HG03175 (cell line): ENCODE results near the gene KLF13.
"Not testable (repeated sequence)": the region's sequence is repeated elsewhere in the genome, so short reads cannot be mapped to it uniquely, and the experiment has no call there.

Source experiments
- ATAC-seq: cut with Tn5 transposase; IDR thresholded peaks from one replicate; pipeline ENCODE4 v1.9.1; 2021; ENCODE audit warnings: mild to moderate bottlenecking, moderate library complexity; ENCODE audit not compliant: unreplicated experiment

The KLF13 gene

DNA sequence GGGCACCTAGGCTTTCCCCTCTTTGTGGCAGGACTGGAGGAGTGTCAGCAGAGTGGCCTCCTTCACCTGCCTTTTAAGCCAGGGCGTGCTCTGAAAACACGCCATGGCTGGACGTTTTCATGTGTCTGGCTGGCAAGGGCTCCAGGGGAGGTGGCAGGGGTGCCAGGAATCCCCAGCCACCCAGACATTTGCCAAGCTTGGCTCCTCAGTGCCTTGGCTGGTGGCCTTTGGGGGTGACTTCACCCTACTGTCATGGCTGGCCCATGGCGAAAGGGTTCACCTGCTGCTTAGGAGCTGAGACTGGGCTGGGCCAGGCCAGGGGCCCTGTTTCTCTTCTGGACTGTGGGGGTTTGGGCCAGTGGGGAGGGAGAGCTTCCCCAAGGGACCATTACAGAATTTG is 17.6 kb downstream of the KLF13 start:
- ATAC-seq: no peak

DNA sequence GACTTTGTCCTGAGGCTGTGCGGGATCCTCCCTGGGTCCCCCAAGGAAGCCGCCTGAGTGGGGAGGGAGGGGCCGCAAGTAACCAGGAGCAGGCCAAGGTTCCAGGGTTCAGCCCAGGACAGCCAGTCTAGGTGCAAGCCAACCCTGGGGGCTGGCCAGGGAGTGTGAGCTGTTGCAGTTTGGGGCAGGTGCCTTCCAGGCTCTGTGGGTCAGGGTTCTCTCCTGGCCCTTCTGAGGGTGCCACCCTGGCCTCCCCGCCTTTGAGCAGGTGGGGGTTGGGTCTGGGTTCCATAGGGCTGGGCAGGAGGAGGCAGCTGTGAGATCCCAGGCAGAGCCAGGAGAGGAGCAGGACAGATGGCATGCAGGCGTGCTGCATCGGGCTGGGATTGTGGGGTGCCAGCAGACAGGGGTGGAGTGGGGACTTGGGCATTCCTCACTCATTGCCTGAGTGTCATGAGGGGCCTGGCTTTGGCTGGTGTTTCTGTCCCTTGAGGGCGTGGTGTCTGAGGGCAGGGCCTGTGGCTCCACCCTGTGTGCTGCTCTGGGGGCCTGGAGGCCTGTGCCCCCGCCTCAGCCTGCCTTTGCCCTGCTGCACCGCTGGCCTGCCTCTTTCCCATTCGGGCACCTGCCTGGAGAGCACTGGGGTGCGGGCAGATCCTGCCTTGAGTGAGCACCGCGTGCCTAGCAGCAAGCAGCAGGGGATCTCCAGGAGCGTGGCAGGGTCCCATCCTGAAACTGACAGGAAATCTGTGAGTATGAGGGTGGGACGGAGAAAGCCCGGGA is 18.4 kb downstream of the KLF13 start:
- peak; percentile 32 for ATAC-seq

DNA sequence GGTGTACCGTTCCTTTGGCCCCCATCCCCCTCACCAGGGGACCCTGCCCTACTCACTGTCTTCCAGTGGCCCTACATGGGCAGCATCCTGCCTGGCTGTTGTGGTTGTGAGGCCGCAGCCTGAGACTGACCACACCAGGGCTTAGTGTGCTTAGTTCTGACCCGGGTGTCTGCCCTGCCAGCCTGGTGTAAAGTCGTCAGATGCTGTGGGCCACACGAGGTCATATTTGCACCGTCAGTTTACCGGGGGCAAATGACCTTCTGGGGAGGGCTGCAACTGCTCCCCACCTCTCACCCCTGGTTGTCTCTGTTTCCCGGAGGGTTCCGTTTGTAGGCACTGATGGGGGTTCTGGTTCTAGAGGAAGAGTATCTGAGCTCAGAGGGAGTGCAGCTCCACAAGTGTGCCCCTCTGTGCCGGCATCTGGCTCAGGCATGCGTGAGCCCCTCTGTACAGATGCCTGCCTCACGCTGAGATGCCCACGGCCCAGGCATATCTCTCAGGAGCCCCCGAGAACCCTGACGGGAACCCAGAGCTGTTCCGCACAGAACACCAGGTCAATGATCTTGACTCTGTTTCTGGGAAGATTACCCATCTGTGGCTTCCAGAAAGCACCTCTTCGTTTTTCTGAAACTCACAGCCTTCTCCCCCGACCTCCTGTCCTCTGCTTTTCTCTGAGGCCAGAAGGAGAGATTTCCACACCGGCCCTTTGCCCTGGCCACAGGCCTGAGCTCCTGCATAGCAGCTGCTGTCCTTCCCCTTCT is 19.2 kb downstream of the KLF13 start:
- peak; percentile 45 for ATAC-seq

DNA sequence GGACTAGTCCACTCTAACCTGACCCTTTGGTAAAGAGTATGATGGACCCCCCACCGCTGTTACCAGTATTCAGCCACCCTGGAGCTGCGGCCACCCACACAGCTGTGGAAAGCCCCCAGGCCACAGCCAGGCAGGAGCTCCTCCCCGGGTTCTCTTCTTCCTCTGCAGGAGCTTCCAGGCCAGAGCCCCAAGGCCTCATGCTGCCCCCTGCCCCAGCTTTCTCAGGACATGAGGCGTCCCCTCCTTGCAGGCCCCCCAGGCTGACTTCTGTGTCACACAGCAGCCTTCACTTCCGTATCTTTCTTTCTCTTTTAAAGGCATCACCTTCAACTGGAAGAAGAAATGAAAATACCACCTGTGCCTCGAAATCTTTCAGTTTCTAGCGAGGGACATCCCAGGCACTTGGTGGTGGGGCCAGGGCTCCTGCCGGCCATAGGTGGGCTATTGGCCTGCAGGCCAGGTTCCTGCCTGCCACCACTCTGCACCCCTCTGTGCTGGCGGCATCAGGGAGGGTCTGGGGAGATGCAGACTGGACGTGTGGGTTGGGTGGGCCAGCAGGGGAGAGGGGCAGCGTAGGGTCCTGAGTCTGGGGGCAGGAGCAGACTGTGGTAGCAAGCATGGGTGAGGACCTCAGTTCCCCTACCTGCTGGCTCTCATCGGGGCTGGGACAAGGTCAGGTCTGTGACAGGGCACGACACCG is 19.9 kb downstream of the KLF13 start:
- ATAC-seq: peak; percentile 54

DNA sequence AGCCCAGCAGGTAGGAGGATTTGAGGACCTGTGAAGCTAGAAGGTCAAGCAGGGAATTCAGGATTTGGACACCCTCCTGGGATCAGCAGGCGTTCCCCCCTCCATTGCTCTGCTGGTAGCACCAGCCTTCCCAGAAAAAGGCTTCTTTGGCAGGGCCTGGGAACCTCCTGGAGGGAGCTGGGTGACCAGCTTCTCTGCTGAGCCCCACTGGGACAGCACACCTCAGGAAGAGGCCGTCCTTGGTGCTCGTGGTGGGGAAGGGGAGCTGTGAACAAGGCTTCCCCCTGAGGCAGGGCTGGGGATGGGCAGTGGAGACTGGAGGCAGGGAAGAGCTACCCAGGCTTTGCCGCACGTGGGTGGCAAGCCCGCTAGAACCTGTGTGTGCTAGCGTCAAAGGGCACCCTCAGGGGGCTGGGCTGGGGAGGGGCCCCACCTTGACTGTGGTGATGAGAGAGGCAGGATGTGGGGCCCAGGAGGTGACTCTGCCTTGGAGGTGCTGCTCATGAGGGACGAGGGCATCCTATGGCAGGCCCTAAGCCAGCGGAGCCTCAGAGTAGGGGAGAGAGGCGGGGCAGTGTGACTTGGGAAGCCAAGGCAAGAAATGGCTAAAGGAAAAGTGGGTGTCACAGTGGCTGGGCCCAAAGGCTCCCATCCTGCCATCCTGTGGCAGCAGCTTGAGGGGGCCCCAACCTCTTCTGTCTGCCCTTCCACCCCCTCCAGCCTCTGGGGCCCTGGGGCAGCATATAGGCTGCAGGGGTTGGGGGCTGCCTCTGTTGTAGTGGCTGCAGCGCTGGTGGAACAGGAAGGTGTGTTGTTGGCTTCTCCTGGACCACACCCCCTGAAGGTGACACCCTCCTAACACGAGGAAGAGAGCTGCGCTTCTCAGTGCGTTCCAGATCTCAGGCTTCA is 20.7 kb downstream of the KLF13 start:
- ATAC-seq: no peak

DNA sequence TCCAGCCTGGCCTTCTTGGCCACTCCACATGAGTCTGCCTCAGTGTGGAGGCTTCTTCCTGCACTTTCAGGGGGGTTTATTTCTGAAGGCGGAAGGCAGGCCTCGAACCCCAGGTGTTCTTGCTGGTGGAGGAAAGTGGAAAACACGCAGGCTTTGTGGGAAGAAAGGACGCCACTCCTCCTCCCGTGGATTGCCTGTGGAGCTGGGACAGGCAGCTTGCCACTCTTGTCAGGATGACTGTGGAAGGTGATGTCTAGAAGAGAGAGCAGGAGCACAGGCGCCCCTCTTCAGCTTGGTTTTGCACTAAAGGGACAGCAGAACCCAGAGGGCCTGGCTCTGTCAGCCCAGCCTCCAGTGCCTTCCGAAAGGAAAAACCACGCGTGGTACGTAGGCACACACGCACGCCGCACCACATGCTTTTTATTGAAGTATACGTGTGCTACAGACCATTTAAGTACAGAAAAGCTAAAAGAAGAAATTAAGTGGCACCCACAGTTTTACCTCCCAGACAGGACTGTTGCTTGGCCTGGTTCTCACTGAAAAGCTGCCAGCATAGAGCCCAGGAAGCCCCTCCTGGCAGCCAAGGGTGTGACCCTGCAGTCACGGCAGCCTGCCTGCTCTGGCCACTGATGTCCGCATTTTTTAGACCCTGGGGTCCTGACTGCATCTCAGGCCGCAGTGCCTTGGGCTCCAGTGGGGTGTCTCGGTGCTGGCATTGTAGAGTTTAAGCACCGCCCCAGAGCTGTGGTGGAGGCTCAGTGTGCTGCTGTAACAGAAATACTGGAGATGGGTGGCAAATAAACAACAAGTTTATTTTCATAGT is 21.6 kb downstream of the KLF13 start:
- ATAC-seq: no peak

DNA sequence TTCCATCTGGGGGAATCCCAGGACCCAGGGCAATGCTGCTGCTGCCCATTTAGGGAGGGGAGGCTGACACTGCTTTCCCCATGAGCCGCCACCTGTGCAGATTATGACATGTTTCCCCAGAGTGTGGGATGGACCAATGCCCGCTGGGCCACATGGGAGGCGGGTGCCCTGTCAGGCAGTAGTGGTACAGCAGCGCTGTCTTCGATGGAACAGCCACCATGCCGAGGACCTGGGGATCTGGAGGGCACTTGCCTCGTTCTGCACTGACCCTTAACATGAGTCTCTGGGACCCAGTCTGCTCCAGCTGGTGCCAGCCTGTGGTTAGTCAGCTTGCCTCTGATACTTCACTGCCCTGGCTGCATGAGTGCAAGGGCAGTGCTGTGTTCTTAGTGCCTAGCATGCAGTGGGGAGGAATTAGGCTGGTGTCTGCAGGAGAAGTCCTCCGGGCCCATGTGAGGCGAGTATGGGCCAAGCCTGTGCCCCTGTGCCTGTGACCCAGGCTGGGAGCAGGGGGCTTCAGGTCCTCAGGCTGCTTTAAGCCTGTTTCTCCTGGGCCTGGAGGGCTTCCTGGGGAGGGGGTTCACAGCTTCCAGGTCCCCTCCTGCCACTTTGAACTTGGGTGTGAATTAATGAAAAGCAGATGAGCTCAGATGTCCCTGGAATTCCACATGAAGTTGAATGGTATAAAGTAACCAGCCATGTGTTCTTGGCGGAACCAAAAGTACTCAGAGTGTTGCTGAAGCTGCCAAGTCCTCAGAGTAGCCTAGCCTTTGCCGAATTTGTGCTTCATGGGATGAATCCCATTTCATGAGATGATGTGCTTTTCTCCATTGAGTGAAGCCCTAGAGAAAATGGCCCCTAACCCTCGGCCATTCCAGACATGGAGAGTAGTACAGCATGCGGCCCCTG is 22.9 kb downstream of the KLF13 start:
- ATAC-seq: no peak

DNA sequence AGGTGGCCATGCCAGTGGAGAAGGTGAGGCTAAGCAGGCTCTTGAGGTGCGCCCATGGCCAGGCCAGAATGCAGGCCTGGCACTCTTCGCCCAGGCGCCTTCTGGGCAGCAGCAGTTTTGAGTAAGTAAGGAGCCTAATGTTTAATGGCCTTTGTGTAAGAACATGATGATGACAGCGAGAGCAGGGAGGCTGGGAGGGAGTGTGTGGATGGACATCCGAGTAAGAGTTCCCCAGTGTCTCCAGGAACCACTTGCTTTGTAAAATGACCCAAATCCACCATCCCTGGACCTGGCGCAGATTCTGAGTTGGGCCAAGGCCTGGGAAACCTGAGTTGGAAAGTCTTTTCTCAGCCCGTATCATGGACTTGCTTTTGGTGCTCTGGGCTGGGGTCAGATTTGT is 24.1 kb downstream of the KLF13 start:
- ATAC-seq: no peak

DNA sequence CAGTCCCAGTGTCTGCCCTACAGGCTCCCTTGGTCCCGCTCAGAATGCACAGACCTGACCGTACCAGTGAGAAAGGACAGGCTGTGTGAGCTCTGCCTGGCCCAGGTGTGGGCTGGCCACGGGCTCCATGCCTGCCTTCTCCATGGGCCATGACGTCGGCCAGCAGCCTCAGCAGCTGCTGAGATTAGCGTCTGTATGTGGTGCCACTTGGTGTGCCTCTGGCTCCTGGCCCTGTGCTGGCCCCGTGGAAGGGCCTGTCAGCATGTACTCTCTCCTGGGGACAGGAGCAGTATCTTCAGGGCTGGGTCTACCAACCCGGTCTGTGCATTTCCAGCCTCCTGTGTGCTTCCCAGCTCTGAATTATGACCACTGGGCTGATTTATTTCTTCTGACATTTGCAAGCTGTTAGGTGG is 25.7 kb downstream of the KLF13 start:
- no peak for ATAC-seq

DNA sequence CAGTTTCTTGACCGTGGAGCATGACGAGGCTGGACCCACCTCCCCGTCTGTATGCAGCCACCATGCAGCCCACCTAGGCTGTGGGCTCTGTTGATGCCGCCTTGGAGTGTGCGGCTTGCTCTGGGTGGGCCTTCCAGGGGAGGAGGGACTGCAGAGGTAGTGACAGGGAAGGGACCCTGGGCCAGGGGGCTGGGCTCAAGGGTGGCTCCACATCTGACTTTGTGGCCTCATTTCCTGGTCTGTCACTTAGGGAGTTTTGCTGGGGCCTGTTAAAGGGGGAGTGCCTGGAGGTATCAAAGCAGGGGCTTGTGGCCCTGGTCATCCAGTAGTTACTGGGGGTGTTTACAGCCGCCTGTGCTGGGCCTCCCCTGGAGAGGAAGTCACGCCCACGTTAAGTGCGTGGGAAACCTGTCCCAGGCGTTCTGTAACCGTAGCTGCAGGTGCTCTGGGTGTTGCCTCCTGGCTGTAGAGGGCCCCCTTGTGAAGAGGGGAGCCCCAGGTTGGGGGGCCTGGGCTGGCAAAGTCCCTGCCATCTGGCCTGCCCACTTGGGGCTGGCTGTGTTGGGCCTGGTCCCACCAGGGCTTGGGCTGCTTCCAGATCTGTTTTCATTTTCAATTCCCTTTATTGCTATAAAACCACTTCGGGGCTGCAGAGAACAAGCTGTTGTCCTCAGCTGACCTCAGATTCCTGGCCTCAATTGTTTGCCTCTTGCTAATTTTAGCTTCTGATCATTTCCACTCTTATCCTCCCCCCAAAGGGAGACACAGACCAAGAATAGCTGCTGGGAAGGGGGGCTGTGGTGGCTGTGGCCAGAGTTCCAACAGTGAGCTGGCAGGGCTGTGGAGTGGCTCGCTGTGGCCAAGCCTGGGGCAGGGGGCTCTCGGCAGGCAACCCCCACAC is 26.5 kb downstream of the KLF13 start:
- ATAC-seq: peak; percentile 66

DNA sequence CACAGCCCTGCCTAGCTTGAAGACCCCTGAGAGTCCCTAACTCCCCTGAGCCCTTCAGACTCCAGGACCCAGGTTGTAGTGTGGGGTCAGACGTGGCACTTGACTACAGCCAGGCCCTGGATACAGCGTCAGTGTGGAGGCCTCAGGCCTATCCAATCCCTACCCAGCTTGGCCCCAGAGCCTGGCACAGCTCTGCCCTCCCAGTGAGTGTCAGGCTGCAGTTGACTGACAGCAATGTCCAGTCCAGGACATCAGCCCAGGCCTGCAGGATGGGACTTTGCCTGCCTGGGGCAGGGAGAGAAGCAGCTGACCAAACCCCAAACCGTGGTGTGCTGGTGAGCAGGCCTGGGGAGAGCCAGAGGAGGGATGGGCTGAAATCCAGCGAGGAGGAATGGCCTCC is 27.3 kb downstream of the KLF13 start:
- no peak for ATAC-seq

DNA sequence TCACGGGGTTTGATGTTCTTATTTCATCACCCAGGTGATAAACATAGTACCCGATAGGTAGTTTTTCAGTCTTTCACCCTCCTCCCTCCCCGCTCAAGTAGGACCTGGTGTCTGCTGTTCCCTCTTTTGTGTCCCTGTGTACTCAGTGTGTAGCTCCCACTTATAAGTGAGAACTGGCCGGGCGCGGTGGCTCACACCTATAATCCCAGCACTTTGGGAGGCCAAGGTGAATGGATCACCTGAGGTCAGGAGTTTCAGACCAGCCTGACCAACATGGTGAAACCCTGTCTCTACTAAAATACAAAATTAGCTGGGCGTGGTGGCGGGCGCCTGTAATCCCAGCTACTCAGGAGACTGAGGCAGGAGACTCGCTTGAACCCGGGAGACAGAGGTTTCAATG is 29.5 kb downstream of the KLF13 start:
- ATAC-seq: not testable (repeated sequence)

DNA sequence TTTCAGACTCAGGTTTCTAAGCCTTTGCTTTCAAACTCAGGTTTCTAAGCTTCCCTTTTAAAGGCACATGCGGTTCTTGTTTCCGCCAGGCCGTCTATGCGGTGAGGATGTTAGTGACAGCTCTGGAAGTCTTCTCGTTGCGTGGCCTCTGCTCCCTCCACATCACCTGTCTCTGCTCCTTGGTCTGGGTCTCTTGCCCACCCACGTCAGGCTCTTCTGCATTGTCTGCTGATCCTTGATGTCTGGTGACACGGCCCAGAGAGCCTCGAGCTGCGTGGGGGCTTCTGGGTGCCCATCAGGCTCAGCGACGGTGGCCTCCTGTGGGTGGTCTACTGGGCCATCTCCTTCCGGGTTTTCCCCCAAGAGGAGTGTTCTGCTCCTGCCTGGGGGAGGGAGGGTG is 30.5 kb downstream of the KLF13 start:
- ATAC-seq: no peak

DNA sequence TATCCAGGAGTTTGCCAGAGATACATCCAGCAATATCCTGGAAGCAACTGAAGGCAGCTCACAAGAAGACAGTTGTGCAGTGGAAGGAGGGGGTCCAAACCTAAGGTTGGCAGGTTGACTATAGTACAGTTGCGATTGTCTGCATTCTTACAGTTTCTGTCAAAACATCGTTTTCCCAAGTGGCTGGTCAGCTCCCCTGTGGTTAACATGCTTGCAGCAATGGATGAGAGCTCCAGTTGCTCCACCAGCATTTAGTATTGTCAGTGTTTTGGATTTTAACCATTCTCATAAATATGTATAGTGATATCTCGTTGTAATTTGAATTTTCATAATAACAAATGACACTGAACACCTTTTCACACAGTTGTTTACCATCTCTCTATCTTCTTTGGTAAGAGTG is 31.5 kb downstream of the KLF13 start:
- no peak for ATAC-seq

DNA sequence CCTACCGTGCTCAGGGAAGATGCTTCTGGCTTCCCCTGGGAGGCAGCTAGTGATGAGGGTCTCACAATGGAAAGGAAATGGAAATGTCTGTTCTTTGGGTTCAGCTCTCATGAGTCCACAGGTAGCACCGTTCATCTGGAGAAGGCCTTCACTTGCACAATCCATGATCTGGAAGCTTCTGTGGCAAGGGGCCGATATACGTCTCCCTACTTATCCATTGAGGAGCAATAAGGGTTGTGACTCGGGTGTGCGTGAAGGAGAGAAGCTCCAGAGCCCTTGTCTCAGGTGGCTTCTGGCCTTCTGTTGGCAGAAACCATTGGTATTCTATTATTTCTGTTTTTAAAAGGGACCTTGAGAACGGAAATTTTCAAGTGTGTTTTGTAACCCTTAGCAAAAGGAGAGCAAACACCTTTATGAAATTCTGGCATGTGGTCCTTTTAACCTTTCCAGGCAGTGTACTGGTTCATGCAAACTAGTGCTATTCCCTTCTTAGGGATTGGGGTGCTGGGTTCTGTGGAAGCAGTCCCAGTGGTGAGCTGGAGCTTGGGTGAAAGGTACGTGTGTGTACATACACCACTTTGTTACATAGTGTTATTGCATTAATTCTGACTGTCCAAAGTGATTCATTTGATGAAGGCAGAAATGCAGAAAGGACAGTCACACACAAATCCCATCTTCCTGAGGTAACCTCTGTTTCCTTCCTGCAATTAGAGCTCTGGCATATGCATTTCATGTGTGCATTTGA is 32.5 kb downstream of the KLF13 start:
- ATAC-seq: no peak

DNA sequence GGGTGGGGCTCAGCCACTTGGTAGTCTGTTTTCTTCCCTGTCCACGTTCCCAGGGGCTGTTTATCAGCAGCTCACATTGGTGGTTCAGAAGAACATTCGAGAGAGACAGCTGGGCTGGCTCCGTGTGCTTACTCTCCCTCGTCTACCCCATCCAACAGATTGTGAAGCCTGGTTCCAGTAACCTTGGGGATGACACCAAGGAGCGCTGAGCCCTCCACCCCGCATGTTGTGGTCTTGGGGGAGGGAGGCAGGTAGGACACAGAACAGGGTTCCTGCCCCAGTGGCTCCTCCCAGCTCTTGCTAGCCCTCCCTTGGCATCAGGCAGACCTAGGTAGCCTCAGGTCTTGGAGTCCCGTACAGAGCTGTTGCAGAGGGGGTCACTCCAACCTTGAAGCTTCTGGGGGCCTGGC is 33.1 kb downstream of the KLF13 start:
- ATAC-seq: no peak

DNA sequence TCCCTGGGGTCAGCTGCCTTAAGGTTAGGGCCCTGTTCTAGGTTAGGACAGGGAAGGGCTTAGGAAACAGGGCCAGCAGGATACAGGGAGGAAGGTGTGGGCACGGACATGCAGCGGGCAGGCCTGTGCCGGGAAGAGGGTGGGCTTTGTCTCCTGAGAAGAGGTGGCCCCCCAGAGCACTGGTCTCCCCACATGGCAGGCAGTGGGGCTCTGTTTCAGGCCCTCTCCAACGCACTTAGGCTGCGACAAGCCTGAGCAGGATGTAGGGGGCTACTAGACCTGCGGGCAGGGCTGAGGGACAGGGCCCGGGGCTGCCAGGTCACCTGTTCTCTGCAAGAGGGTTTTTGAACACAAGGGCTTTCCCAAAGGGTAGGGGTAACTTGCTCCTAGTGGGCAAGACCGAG is 33.5 kb downstream of the KLF13 start:
- ATAC-seq: no peak
